ENCODE measurements around the gene CRCP. TPM values are rescaled to one million over a fixed set of nuclear protein-coding genes. Genes with fewer than 3 reads are reported as not detected.

CRCP gene
- total and polyA plus RNA-seq, 2 of the 13 experiments (the other 11 are each of a cell fraction or from before 2014, with no cell fraction given), result 22.7 to 31.0 TPM

- TF ChIP-seq MED13 (CRISPR knock-in tag; IDR thresholded peaks at IDR 0.05) (no peak), AGO1 (IDR thresholded peaks at IDR 0.05; ENCODE audit: low read depth, low read length, poor library complexity, severe bottlenecking) (no peak), ZBTB10 (CRISPR knock-in tag; IDR thresholded peaks at IDR 0.05; ENCODE audit: borderline replicate concordance) (no peak), SNAI1 (CRISPR knock-in tag; IDR thresholded peaks at IDR 0.05; ENCODE audit: borderline replicate concordance) (no peak), SIX4 (CRISPR knock-in tag; IDR thresholded peaks at IDR 0.05) (peak; percentile 76), TEAD3 (CRISPR knock-in tag; optimal IDR thresholded peaks at IDR 0.05; ENCODE audit: borderline replicate concordance) (peak; percentile 67), ZNF30 (CRISPR knock-in tag; IDR thresholded peaks at IDR 0.05) (no peak), CHD2 (IDR thresholded peaks at IDR 0.05; ENCODE audit: low read depth, low read length) (no peak), FOXP4 (CRISPR knock-in tag; IDR thresholded peaks at IDR 0.05) (peak; percentile 26; the same call in 1 of the 2 replicates), TFDP2 (CRISPR knock-in tag; IDR thresholded peaks at IDR 0.05) (no peak), NFIC (IDR thresholded peaks at IDR 0.05; ENCODE audit: low read length) (no peak), ZNF850 (CRISPR knock-in tag; conservative IDR thresholded peaks at IDR 0.05) (no peak), HDAC2 (CRISPR knock-in tag; IDR thresholded peaks at IDR 0.05) (0 out of 2 replicates have a peak, but pooled peaks have one; percentile 25), PAXIP1 (CRISPR knock-in tag; conservative IDR thresholded peaks at IDR 0.05) (0 out of 2 replicates have a peak, but pooled peaks have one; percentile 13), TRIM24 (CRISPR knock-in tag; IDR thresholded peaks at IDR 0.05) (peak; percentile 52; the same call in 1 of the 2 replicates), MTA1 (CRISPR knock-in tag; IDR thresholded peaks at IDR 0.05; ENCODE audit: borderline replicate concordance) (0 out of 2 replicates have a peak, but pooled peaks have one; percentile 28), EZH2 (conservative IDR thresholded peaks at IDR 0.05; ENCODE audit: low read depth, low read length) (no peak), KAT8 (CRISPR knock-in tag; IDR thresholded peaks at IDR 0.05) (peak; percentile 59)
Observed at GRCh38 chr7:66170309-66171231, 55.9 kb downstream of the CRCP start (continued).

Measured in HepG2 (cell line).